ENCODE data around the gene DPEP3.

GRCh38 chr16:67948015-67948414 is 32.3 kb downstream of the DPEP3 start:
- TF ChIP-seq EZH2phosphoT487 (IDR thresholded peaks at IDR 0.05; ENCODE audit: insufficient read depth, low read depth) (no peak), EZH2 (IDR thresholded peaks at IDR 0.05; ENCODE audit: insufficient read depth, poor library complexity, severe bottlenecking) (no peak)

Data from GM23248 (cell line).